ENCODE results near the gene ORC4.

DNA sequence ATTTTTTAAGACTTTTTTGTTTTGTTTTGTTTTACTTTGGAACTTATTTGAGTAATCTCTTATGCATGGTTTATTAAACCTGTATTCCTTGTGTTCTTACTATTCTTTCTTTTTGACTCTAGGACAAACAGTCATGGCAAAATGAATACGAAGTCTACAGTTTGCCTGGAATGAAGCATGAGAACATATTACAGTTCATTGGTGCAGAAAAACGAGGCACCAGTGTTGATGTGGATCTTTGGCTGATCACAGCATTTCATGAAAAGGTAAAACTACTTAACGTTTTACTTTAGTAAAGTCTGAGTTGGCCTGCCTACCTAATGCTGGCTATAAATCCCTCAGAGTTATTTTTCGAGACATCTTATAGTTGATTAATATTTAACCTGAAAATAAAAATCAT, 103.4 kb downstream of the ORC4 start:
- TF ChIP-seq CTCF (conservative IDR thresholded peaks at IDR 0.05) (no peak), ZFX (IDR thresholded peaks at IDR 0.05) (no peak)
